Loucy (cell line): ENCODE data around the gene DAW1.
A peak's percentile ranks its signal among the peaks of the same experiment; 100 is the strongest.

ENCODE experiments used
- H2AFZ ChIP-seq: fragments of 200-600 bp; sonication (generic); 2 replicates; pipeline ENCODE4 v1.6.0; 2016; ENCODE audit warnings: antibody characterized with exemption, mild to moderate bottlenecking, low read length, moderate library complexity
- H3F3A ChIP-seq: fragments of 200-600 bp; 2 replicates; pipeline ENCODE4 v1.6.0; 2016; ENCODE audit warnings: antibody characterized with exemption, low read depth, mild to moderate bottlenecking
- H3K27me3 ChIP-seq: fragments of 200-600 bp; sonication (generic); 2 replicates; pipeline ENCODE4 v1.6.1; 2014; ENCODE audit warnings: low read length, mild to moderate bottlenecking; ENCODE audit not compliant: insufficient read depth, poor library complexity, severe bottlenecking
- H3K36me3 ChIP-seq: fragments of 200-600 bp; sonication (generic); 2 replicates; pipeline ENCODE4 v1.6.1; 2016; ENCODE audit warnings: low read length; ENCODE audit not compliant: insufficient read depth
- H3K4me1 ChIP-seq: fragments of 200-600 bp; sonication (generic); 2 replicates; pipeline ENCODE4 v1.5.1; 2014; ENCODE audit warnings: low read length, mild to moderate bottlenecking; ENCODE audit not compliant: insufficient read depth, poor library complexity, severe bottlenecking
- H3K4me2 ChIP-seq: fragments of 200-600 bp; sonication (generic); 2 replicates; pipeline ENCODE4 v1.6.0; 2014; ENCODE audit warnings: antibody characterized with exemption, low read length, low read depth, mild to moderate bottlenecking; ENCODE audit not compliant: poor library complexity, severe bottlenecking
- H3K4me3 ChIP-seq: fragments of 200-600 bp; sonication (generic); 2 replicates; pipeline ENCODE4 v1.5.1; 2014; ENCODE audit warnings: low read length, mild to moderate bottlenecking, mixed read lengths; ENCODE audit not compliant: poor library complexity, severe bottlenecking
- H3K79me2 ChIP-seq: fragments of 200-600 bp; sonication (generic); 2 replicates; pipeline ENCODE4 v1.6.1; 2014; ENCODE audit warnings: low read length; ENCODE audit not compliant: insufficient read depth
- H3K9ac ChIP-seq: fragments of 200-600 bp; sonication (generic); 2 replicates; pipeline ENCODE4 v1.6.0; 2014; ENCODE audit warnings: mild to moderate bottlenecking, low read depth, low read length, moderate library complexity; ENCODE audit not compliant: poor library complexity, severe bottlenecking
- H3K9me2 ChIP-seq: fragments of 200-600 bp; sonication (generic); replicated peaks from 2 replicates; pipeline ENCODE4 v1.6.1; 2016; ENCODE audit warnings: low read depth, low read length, mixed read lengths
- H3K9me3 ChIP-seq: fragments of 200-600 bp; sonication (generic); 2 replicates; pipeline ENCODE4 v1.6.1; 2014; ENCODE audit warnings: mild to moderate bottlenecking, antibody characterized with exemption, low read length, low read depth; ENCODE audit not compliant: insufficient read depth
- H4K20me1 ChIP-seq: fragments of 200-600 bp; sonication (generic); 2 replicates; pipeline ENCODE4 v1.6.0; 2014; ENCODE audit warnings: antibody characterized with exemption, low read length, mild to moderate bottlenecking; ENCODE audit not compliant: insufficient read depth, poor library complexity, severe bottlenecking
- CTCF ChIP-seq: fragments of 200-600 bp; sonication (generic); conservative IDR thresholded peaks from 2 replicates; pipeline ENCODE4 v1.5.1; 2014; ENCODE audit warnings: mild to moderate bottlenecking, antibody characterized with exemption, low read length
- EZH2phosphoT487 ChIP-seq: fragments of 200-600 bp; IDR thresholded peaks from 2 replicates; pipeline ENCODE4 v1.6.1; 2018; ENCODE audit warnings: antibody characterized with exemption, mild to moderate bottlenecking, moderate library complexity, borderline replicate concordance

The DAW1 gene

GRCh38 chr2:227886149-227886548 lies 14.7 kb downstream of the DAW1 start:
- H3K4me2 ChIP-seq = no peak overlapping the region
- no peaks in the 10 kb centered on the region for H3K9me2 ChIP-seq
- no peaks in the 10 kb centered on the region for H3K4me1 ChIP-seq
- no peaks in the 10 kb centered on the region for H3K36me3 ChIP-seq
- H4K20me1 ChIP-seq = no peaks in the 10 kb centered on the region
- H3K4me3 ChIP-seq = no peak overlapping the region
- no peaks in the 10 kb centered on the region for H3K9me3 ChIP-seq
- H3K9ac ChIP-seq = no peak overlapping the region
- H3F3A ChIP-seq = no peaks in the 10 kb centered on the region
- TF ChIP-seq CTCF = no peak
- TF ChIP-seq EZH2phosphoT487 = no peak
- H3K27me3 ChIP-seq = no peaks in the 10 kb centered on the region
- H3K79me2 ChIP-seq = no peaks in the 10 kb centered on the region
- H2AFZ ChIP-seq = no peak overlapping the region

- H3K9me3 ChIP-seq = no peaks in the 10 kb centered on the region
- no peak overlapping the region for H3K9ac ChIP-seq
- H2AFZ ChIP-seq = peak overlapping the region; percentile 6; the same call in 1 of the 2 replicates
- no peaks in the 10 kb centered on the region for H3K4me1 ChIP-seq
- no peak overlapping the region for H3K4me3 ChIP-seq
- no peaks in the 10 kb centered on the region for H3K27me3 ChIP-seq
- no peaks in the 10 kb centered on the region for H3K9me2 ChIP-seq
- no peak overlapping the region for H3K4me2 ChIP-seq
- TF ChIP-seq CTCF (no peak), EZH2phosphoT487 (no peak)
- no peaks in the 10 kb centered on the region for H3K79me2 ChIP-seq
- no peaks in the 10 kb centered on the region for H3F3A ChIP-seq
- no peaks in the 10 kb centered on the region for H3K36me3 ChIP-seq
- H4K20me1 ChIP-seq = no peaks in the 10 kb centered on the region
These were observed 16.9 kb downstream of the DAW1 start for GRCh38 chr2:227888289-227888688.

GRCh38 chr2:227889336-227889735 lies 17.9 kb downstream of the DAW1 start:
- no peaks in the 10 kb centered on the region for H3F3A ChIP-seq
- no peaks in the 10 kb centered on the region for H3K9me3 ChIP-seq
- H3K36me3 ChIP-seq = no peaks in the 10 kb centered on the region
- no peaks in the 10 kb centered on the region for H3K79me2 ChIP-seq
- no peak overlapping the region for H3K9ac ChIP-seq
- TF ChIP-seq EZH2phosphoT487 (no peak), CTCF (no peak)
- H3K9me2 ChIP-seq = no peaks in the 10 kb centered on the region
- H2AFZ ChIP-seq = no peak overlapping the region
- no peak overlapping the region for H3K4me3 ChIP-seq
- no peaks in the 10 kb centered on the region for H4K20me1 ChIP-seq
- H3K4me1 ChIP-seq = no peaks in the 10 kb centered on the region
- no peaks in the 10 kb centered on the region for H3K27me3 ChIP-seq
- H3K4me2 ChIP-seq = no peak overlapping the region
